ENCODE measurements around the gene PCDHA5.
A peak's percentile ranks its signal among the peaks of the same experiment; 100 is the strongest.
"Not testable (repeated sequence)": the region's sequence is repeated elsewhere in the genome, so short reads cannot be mapped to it uniquely, and the experiment has no call there.

PCDHA5 gene

DNA sequence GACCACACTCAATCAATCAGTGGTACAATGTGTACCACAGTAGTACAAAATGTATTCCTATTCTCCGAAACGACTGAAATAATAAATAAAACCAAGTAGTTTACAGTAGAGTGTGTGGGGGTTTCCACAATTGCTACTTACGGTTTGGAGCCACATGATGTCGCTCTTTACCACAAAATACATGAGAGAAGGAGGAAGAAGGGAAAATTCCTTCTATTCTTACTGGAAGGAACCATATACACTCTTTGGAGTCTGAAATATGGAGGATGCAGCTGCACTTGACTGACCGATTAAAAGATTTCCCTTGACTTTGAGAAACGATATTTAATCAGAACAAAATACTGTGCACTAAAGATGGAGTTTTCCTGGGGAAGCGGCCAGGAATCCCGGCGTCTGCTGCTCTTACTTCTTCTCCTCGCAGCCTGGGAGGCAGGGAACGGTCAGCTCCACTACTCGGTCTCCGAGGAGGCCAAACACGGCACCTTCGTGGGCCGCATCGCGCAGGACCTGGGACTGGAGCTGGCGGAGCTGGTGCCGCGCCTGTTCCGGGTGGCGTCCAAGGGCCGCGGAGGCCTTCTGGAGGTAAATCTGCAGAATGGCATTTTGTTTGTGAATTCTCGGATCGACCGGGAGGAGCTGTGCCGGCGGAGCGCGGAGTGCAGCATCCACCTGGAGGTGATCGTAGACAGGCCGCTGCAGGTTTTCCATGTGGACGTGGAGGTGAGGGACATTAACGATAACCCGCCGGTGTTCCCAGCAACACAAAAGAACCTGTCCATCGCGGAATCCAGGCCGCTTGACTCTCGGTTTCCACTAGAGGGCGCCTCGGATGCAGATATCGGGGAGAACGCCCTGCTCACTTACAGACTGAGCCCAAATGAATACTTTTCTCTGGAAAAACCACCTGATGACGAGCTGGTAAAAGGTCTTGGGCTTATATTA is 14.3 kb upstream of the PCDHA5 start, which contains the start of gene PCDHA4:
Gene PCDHA4 (plus strand): TSS at position 235 of the 942 bp plus-strand sequence.
- no peak for DNase-seq (ENCODE audit: low read depth)
- in situ Hi-C loops (cut with HindIII; ENCODE audit: low sequenced_read_pairs) = no loop called here
- H3K4me3 ChIP-seq (ENCODE audit: low read depth, low read length) = peak within 1 kb of the TSS; percentile 15
- TF ChIP-seq, protein P1, sequence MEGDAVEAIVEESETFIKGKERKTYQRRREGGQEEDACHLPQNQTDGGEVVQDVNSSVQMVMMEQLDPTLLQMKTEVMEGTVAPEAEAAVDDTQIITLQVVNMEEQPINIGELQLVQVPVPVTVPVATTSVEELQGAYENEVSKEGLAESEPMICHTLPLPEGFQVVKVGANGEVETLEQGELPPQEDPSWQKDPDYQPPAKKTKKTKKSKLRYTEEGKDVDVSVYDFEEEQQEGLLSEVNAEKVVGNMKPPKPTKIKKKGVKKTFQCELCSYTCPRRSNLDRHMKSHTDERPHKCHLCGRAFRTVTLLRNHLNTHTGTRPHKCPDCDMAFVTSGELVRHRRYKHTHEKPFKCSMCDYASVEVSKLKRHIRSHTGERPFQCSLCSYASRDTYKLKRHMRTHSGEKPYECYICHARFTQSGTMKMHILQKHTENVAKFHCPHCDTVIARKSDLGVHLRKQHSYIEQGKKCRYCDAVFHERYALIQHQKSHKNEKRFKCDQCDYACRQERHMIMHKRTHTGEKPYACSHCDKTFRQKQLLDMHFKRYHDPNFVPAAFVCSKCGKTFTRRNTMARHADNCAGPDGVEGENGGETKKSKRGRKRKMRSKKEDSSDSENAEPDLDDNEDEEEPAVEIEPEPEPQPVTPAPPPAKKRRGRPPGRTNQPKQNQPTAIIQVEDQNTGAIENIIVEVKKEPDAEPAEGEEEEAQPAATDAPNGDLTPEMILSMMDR (IDR thresholded peaks at IDR 0.05; ENCODE audit: low read depth, low read length, missing control alignments) = peak; percentile 21

DNA sequence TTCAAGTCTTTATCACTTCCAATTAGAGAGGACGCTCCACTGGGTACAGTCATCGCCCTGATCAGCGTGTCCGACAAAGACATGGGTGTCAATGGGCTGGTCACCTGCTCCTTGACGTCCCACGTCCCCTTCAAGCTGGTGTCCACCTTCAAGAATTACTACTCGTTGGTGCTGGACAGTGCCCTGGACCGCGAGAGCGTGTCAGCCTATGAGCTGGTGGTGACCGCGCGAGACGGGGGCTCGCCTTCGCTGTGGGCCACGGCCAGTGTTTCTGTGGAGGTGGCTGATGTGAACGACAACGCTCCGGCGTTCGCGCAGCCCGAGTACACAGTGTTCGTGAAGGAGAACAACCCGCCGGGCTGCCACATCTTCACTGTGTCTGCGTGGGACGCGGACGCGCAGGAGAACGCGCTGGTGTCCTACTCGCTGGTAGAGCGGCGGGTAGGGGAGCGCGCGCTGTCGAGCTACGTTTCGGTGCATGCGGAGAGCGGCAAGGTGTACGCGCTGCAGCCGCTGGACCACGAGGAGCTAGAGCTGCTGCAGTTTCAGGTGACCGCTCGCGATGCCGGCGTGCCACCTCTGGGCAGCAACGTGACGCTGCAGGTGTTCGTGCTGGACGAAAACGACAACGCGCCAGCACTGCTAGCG is 13.0 kb upstream of the PCDHA5 start:
- in situ Hi-C loops (cut with HindIII; ENCODE audit: low sequenced_read_pairs); DNase-seq (ENCODE audit: low read depth): not testable (repeated sequence)

DNA sequence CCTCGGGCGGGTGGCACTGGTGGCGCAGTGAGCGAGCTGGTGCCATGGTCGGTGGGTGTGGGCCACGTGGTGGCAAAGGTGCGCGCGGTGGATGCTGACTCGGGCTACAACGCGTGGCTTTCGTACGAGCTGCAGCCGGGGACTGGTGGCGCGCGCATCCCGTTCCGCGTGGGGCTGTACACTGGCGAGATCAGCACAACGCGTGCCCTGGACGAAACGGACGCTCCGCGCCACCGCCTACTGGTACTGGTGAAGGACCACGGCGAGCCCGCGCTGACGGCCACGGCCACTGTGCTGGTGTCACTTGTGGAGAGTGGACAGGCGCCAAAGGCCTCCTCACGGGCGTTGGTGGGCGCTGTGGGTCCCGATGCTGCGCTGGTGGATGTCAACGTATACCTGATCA is 12.5 kb upstream of the PCDHA5 start:
- no peak for DNase-seq (ENCODE audit: low read depth)
- TF ChIP-seq, protein P1 (IDR thresholded peaks at IDR 0.05; ENCODE audit: low read depth, low read length, missing control alignments) = no peak
- no peak overlapping the region for H3K4me3 ChIP-seq (ENCODE audit: low read depth, low read length)
- in situ Hi-C loops (cut with HindIII; ENCODE audit: low sequenced_read_pairs) = no loop called here

More for the DNA sequence above, 13.0 kb upstream of the PCDHA5 start:
- not testable (repeated sequence) for H3K4me3 ChIP-seq (ENCODE audit: low read depth, low read length)

DNA sequence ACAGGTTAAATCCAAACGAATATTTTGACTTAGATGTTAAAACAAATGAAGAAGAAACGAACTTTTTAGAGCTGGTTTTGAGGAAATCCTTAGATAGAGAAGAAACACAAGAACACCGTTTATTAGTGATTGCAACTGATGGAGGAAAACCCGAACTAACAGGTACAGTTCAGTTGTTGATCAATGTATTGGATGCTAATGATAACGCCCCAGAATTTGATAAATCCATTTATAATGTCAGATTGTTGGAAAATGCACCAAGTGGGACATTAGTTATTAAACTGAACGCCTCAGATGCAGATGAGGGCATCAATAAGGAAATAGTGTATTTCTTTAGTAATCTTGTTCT is 842 bp downstream of the PCDHA5 start:
- no peak overlapping the region for H3K4me3 ChIP-seq (ENCODE audit: low read depth, low read length)
- in situ Hi-C loops (cut with HindIII; ENCODE audit: low sequenced_read_pairs) = no loop called here
- DNase-seq (ENCODE audit: low read depth) = no peak
- TF ChIP-seq, protein P1 (IDR thresholded peaks at IDR 0.05; ENCODE audit: low read depth, low read length, missing control alignments) = no peak

DNA sequence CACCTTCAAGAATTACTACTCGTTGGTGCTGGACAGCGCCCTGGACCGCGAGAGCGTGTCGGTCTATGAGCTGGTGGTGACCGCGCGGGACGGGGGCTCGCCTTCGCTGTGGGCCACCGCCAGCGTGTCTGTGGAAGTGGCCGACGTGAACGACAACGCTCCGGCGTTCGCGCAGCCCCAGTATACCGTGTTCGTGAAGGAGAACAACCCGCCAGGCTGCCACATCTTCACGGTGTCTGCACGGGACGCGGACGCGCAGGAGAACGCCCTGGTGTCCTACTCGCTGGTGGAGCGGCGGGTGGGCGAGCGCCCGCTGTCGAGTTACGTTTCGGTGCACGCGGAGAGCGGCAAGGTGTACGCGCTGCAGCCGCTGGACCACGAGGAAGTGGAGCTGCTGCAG is 1.6 kb downstream of the PCDHA5 start:
- DNase-seq (ENCODE audit: low read depth); H3K4me3 ChIP-seq (ENCODE audit: low read depth, low read length); in situ Hi-C loops (cut with HindIII; ENCODE audit: low sequenced_read_pairs): not testable (repeated sequence)

DNA sequence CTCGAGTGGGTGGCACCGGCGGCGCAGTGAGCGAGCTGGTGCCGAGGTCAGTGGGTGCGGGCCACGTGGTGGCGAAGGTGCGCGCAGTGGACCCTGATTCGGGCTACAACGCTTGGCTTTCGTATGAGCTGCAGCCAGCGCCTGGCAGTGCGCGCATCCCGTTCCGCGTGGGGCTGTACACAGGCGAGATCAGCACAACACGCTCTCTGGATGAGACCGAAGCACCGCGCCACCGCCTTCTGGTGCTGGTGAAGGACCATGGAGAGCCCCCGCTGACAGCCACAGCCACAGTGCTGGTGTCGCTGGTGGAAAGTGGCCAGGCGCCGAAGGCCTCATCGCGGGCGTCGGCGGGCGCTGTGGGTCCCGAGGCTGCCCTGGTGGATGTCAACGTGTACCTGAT is 2.1 kb downstream of the PCDHA5 start:
- TF ChIP-seq, protein P1 (IDR thresholded peaks at IDR 0.05; ENCODE audit: low read depth, low read length, missing control alignments) = no peak
- DNase-seq (ENCODE audit: low read depth) = no peak
- in situ Hi-C loops (cut with HindIII; ENCODE audit: low sequenced_read_pairs) = no loop called here
- H3K4me3 ChIP-seq (ENCODE audit: low read depth, low read length) = no peak overlapping the region

DNA sequence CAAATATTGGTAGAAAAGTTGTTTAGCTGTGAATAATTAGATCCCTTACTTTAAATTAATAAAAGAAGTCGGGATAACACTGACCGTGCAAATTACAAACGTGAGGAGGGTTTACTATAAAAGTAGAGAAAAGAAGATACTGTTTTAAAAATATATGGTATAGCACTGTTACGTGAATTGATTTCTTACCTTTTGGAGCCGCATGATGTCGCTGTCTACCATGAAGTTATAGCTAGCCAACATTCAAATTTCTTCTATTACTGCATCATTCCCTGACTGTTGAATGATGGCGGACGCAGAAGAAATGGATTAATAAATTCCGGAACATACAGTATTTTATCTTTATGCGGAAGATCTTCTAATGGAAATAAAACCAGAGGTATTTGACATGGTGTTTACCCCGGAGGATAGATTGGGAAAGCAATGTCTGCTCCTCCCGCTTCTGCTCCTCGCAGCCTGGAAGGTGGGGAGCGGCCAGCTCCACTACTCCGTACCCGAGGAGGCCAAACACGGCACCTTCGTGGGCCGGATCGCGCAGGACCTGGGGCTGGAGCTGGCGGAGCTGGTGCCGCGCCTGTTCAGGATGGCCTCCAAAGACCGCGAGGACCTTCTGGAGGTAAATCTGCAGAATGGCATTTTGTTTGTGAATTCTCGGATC is 6.4 kb downstream of the PCDHA5 start, which contains the start of gene PCDHA6:
Gene PCDHA6 (plus strand): TSS at position 257 of the 658 bp plus-strand sequence. CDS start 132 bp downstream, at position 389.
- no peak for DNase-seq (ENCODE audit: low read depth)
- TF ChIP-seq, protein P1 (IDR thresholded peaks at IDR 0.05; ENCODE audit: low read depth, low read length, missing control alignments) = no peak
- H3K4me3 ChIP-seq (ENCODE audit: low read depth, low read length) = no peak within 1 kb of the TSS
- in situ Hi-C loops (cut with HindIII; ENCODE audit: low sequenced_read_pairs) = no loop called here

All from astrocyte of the cerebellum (primary cell).